ENCODE measurements around the gene GCC2. TPM values are rescaled to one million over a fixed set of nuclear protein-coding genes. Genes with fewer than 3 reads are reported as not detected.
A peak's percentile ranks its signal among the peaks of the same experiment; 100 is the strongest.
"Not testable (repeated sequence)": the region's sequence is repeated elsewhere in the genome, so short reads cannot be mapped to it uniquely, and the experiment has no call there.

The GCC2 gene
- polyA plus RNA-seq, 10 donors = 14.2 to 27.0 (median 21.0) TPM

DNA sequence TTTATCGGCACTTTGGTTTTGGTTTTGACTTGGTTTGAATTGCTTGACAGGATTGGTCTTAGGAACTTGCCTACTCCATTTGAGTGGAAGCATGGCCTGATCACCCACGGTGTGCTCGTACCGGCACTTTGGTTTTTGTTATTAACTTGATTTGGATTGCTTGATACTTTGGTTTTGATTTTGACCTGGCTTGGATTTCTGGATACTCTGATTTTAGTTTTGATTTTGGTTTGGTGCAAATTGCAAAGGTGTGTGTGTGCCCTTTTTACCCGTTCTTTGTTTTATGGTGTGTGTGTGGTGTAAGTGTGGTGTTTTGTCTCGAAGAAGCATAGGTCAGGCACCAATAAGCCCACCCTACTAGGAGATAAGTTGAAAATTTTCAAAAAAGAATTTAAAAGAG is 75.7 kb downstream of the GCC2 start:
- not testable (repeated sequence) for DNase-seq

GRCh38 chr2:108525258-108525657 is 76.3 kb downstream of the GCC2 start:
- not testable (repeated sequence) for DNase-seq

- no peak for DNase-seq
These were observed 82.7 kb downstream of the GCC2 start for GRCh38 chr2:108531674-108532055.

- DNase-seq = peak; percentile 89 to 97 (median 91)
These were observed 85.0 kb downstream of the GCC2 start, which contains the start of gene LIMS1 for GRCh38 chr2:108533832-108534583. Gene LIMS1 (plus strand): TSS chr2:108534470. CDS start chr2:108534563, 93 bp downstream.

DNA sequence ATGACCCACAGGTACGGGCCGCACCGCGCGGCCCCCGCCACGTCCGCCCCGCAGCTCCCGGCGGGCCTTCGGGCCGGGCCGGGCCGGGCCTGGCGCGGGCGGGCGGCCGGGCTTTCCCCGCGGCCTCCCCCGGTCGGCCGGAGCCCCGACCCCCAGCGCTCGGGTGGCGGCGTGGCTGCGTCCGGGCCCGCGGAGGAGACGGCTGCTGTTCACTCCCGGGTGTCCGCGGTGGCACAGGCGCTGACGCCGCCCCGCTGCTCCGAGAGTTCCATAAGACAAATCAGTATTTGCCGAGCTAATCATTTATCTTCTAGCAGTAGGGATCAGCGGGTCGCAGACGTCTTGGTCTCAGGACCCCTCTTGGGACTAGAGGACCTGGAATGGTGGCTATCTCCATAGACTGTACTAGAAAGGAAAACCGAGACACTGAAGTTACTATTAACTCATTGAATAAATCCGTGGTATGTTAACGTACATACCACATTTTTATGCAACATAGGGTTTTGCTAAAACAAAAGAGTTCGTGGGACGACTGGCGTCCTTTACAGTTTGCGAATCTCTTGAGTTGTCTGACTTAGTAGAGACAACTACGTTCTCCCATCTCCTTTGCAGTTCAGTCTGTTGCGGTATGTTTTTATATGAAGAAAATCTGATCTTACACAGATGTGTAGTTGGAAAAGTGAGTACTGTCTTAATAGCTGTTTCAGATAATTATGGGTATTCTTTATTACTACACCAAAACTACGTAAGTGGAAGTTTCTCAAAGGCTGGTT is 85.8 kb downstream of the GCC2 start:
- DNase-seq = peak; percentile 48 to 87 (median 57)

DNA sequence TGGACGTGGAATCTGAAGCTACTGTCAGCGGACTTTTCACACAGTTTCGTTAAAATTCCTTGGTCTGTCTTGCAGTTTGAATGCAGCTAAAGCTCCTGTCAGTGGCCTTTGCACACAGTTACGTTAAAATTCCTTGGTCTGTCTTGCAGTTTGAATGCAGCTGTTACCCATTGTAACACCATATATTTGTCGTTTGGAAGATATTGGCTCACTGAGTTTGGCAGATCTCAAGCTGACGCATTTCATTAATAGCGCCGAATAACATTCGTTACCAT is 86.3 kb downstream of the GCC2 start:
- DNase-seq = peak in 2 of 3 donors; percentile 52 to 82

DNA sequence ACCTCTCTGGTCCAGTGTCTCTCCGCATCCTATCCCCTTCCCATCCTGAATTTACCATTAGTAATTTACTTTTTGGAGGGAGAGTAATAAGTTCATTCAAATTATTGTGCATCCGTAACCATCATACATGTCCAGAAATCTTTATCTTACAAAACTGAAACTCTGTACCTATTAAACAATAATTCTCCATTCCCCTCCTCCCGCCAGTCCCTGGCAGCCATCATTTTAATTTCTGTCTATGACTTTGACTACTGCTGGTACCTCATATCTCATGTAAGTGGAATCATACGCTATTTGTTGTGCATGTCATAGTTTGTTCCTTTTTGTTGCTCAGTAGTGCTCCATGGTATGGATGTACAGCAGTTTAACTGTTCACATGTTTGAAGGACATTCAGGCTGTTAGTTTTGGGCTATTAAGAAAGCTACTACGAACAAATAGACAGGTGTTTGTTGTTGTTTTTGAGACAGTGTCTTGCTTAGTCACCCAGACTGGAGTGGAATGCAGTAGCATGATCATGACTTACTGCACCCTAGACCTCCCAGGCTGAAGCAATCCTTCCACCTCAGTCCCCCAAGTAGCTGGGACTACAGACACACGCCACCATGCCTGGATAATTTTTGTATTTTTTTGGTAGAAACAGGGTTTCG is 87.3 kb downstream of the GCC2 start:
- DNase-seq = peak in 1 of 3 donors; percentile 12

GRCh38 chr2:108536911-108537310 is 87.9 kb downstream of the GCC2 start:
- DNase-seq = peak in 1 of 3 donors; percentile 9

- no peak for DNase-seq
These were observed 89.1 kb downstream of the GCC2 start for GRCh38 chr2:108538000-108538625.

GRCh38 chr2:108541451-108541850 is 92.4 kb downstream of the GCC2 start:
- no peak for DNase-seq

GRCh38 chr2:108542071-108542470 is 93.1 kb downstream of the GCC2 start:
- DNase-seq = peak; percentile 62 to 79 (median 73)

DNA sequence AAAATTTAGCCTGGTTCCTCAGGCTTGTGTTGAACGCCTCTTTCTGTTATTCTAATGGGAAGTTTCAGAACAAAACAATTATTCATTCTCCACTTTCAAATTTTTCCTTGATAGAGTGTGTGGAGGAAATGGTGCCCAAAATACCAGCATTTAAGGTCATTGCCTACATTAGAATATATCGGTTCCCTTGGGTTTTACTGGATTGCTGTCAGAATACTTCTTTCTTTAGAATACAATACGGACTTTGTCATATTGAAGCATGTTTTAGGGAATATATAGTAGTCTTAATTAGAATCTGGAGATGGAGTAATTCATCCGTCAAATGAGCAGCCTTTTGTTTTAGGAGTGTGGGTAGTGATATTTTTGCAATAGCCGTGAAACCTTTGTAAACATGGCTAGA is 98.6 kb downstream of the GCC2 start:
- no peak for DNase-seq

GRCh38 chr2:108548208-108549003 is 99.4 kb downstream of the GCC2 start:
- peak in 2 of 3 donors; percentile 51 to 57 for DNase-seq

GRCh38 chr2:108552566-108552965 is 103.6 kb downstream of the GCC2 start:
- no peak for DNase-seq

DNA sequence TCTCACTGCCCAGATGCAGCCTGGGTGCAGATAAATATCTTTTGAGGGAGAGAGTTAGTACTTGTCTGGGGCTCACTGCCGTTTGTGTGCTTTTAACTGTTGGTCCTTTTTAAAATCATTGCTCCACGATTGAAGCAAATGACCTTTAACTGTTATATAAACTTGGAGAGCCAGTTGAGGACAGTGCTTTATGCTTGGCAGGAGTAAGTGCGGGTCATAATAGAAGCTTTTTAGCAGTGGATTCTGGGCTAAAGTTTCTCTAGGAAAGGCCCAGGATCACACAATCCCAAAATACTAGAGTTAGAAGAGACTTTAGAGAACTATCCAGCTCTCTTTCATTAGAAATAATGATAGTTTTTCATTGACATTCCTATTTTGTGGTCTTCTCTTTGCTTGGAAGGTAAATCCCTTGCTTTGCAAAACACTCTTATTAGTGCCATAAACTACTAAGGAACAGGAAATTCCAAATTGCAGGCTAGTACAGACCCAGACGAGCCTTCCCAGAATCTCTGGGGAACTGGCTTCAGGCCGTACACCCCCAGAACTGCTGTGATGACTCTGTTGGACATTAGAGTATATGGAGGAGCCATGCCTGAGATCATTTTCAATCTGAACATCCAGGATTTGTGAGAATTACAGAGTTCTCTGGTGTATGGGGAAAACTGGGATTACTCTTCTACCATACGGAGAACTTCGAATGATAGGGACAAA is 104.4 kb downstream of the GCC2 start:
- no peak for DNase-seq

GRCh38 chr2:108554528-108554927 is 105.5 kb downstream of the GCC2 start:
- no peak for DNase-seq

DNA sequence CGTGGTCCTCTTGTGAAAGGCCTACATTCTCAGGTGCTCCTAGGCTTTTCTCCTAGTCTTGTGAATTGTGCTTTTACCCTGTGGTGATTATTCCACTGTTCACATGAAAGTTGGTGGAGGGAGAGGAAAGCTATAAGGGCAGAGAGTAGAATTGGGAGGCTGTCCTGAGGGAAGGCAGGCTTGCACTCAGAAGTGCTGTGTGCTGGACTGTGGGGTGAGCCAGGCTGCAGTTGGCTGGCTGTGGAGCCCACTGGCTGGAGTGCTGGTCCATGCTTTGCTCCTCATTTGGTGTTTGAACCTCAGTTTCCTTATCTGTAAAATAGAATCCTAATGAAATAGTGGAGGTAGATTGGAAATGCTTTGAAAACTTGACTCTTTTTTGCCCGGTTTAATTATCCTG is 106.6 kb downstream of the GCC2 start:
- no peak for DNase-seq

DNA sequence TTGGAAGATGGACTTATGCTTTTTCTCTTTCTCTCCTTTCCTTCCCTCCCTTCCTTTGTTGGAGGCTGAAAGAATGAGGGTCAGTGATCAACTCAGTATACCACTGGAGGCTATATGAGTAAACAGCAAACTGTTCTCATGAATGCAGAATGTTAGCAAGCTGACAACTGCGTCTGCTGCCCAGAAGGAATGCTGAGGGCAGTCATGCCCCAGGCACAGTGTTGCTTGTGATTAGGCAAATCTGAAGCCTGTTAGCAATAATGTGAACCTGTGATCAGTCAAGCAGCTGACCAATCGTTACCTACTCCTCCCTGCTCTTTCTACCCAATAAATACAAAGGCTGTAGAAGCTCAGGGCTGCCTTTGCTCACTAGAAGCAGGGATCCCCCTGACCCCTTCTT is 107.6 kb downstream of the GCC2 start:
- DNase-seq = not testable (repeated sequence)
